Right renal cortex interstitium (tissue), 3 donors: ENCODE results near the gene TP53BP2. TPM values are rescaled to one million over a fixed set of nuclear protein-coding genes. Genes with fewer than 3 reads are reported as not detected.
"Not testable (repeated sequence)": the region's sequence is repeated elsewhere in the genome, so short reads cannot be mapped to it uniquely, and the experiment has no call there.

Experiments
- DNase-seq, 3 donors: peaks; one replicate each; pipeline ENCODE4 v3.0.0-alpha.2; 2013; ENCODE audit warnings: low read depth in 3 of 3, low spot score in 2 of 3
- polyA plus RNA-seq, 3 donors: library from polyadenylated mRNA; unstranded; fragments of 120-200 nt; gene quantifications; one replicate each; pipeline ENCODE4 v1.2.1, GENCODE V29; 2013; ENCODE audit not compliant: insufficient read length in 3 of 3

The TP53BP2 gene
- polyA plus RNA-seq, 3 donors: 51.3 to 65.4 (median 59.7) TPM

- DNase-seq: no peak
Measured at GRCh38 chr1:223748405-223748772, 97.4 kb downstream of the TP53BP2 start.

GRCh38 chr1:223747838-223748335 lies 97.9 kb downstream of the TP53BP2 start:
- no peak for DNase-seq

GRCh38 chr1:223745731-223746130 lies 100.0 kb downstream of the TP53BP2 start:
- no peak for DNase-seq

GRCh38 chr1:223742856-223743517 lies 102.8 kb downstream of the TP53BP2 start:
- no peak for DNase-seq

- no peak for DNase-seq
Measured at GRCh38 chr1:223741861-223742260, 103.9 kb downstream of the TP53BP2 start.

- not testable (repeated sequence) for DNase-seq
Measured at GRCh38 chr1:223740038-223740736, 105.6 kb downstream of the TP53BP2 start.

- no peak for DNase-seq
Measured at GRCh38 chr1:223739366-223740037, 106.2 kb downstream of the TP53BP2 start.

GRCh38 chr1:223738465-223739365 lies 107.0 kb downstream of the TP53BP2 start:
- DNase-seq: peak in 1 of 3 donors; percentile 71

GRCh38 chr1:223737342-223737741 lies 108.4 kb downstream of the TP53BP2 start:
- DNase-seq: no peak

GRCh38 chr1:223736638-223737037 lies 109.1 kb downstream of the TP53BP2 start:
- not testable (repeated sequence) for DNase-seq

GRCh38 chr1:223733898-223734852 lies 111.6 kb downstream of the TP53BP2 start:
- no peak for DNase-seq

GRCh38 chr1:223732993-223733798 lies 112.6 kb downstream of the TP53BP2 start:
- DNase-seq: no peak

GRCh38 chr1:223731133-223731770 lies 114.5 kb downstream of the TP53BP2 start:
- no peak for DNase-seq

GRCh38 chr1:223730479-223731132 lies 115.1 kb downstream of the TP53BP2 start:
- no peak for DNase-seq

- no peak for DNase-seq
Measured at GRCh38 chr1:223729906-223730305, 115.8 kb downstream of the TP53BP2 start.
